Measurements from ENCODE around the gene SLTM.
"Not testable (repeated sequence)": the region's sequence is repeated elsewhere in the genome, so short reads cannot be mapped to it uniquely, and the experiment has no call there.

The SLTM gene

DNA sequence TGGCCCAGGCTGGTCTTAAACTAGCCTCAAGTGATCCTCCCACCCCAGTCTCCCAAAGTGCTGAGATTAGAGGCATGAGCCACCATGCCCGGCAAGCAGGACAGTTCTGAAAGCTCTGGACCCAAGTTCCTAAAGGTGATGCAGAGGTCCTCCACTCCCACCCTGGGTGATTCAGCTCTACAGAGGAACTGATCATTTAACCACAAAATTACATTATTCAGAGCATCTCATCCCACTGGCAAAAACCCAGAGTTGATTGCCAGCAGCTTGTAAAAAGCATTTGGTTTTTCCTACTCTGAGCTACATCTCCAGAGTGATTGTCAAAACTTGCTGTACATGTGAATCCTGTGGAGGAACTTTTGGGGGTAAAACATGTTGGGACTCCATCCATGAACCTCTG lies 60.2 kb downstream of the SLTM start:
- DNase-seq = peak; percentile 8 to 13

DNA sequence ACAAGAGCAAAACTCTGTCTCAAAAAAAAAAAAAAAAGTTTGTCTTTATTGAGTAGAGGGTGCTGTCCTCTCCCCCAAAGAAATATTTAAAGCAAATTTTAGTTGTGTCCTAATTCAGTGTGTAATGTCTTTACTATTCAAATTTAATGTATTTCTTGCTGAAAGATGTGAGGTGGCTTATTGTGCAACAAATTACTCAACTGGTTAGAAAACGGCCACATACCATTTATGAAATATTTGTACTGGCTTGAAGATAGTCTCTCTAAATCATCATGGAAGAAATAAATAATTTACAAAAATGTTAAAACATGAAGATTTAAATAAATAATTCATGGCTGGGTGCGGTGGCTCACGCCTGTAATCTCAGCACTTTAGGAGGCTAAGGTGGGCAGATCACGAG lies 63.0 kb downstream of the SLTM start:
- peak; percentile 45 to 70 for DNase-seq

DNA sequence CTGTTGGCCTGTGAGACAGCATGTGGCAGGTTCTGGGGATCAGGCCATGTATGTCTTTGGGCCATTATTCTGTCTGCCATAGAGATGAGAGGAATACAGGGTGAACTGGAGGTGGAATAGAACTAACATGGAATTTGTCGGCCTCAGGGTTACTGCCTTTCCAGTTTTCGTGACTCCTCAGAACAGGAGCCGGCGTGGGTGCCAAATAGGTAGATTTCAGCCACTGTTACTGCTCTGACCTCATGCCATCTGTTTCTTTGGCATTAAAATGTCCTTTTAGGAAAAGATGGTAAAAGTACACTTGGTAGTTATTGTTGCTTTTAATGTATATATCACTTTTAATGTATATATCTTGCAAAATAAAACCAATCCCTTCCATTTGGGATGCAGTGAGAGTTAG lies 65.6 kb downstream of the SLTM start:
- no peak for DNase-seq

DNA sequence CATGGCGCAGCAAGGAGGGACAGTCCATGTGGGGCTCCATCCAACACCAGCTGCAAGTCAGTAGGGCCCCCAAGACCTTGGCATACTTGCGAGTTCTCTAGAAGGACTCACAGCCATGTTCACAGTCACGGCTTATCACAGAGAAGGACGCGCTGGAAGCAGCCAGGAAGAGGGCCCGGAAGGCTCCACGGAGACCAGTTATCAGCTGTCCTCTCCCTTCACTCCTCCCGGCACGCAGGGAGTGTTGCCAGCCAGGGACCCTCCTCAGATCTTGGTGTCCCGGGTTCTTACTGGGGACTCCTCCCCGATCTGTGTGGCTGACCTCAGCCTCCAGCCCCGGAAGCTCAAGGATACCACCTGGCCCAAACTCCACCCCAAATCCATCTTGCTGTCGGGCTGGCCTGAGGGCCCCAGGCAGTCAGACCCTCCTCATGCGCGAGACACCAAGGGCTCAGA lies 68.0 kb downstream of the SLTM start:
- DNase-seq = no peak

DNA sequence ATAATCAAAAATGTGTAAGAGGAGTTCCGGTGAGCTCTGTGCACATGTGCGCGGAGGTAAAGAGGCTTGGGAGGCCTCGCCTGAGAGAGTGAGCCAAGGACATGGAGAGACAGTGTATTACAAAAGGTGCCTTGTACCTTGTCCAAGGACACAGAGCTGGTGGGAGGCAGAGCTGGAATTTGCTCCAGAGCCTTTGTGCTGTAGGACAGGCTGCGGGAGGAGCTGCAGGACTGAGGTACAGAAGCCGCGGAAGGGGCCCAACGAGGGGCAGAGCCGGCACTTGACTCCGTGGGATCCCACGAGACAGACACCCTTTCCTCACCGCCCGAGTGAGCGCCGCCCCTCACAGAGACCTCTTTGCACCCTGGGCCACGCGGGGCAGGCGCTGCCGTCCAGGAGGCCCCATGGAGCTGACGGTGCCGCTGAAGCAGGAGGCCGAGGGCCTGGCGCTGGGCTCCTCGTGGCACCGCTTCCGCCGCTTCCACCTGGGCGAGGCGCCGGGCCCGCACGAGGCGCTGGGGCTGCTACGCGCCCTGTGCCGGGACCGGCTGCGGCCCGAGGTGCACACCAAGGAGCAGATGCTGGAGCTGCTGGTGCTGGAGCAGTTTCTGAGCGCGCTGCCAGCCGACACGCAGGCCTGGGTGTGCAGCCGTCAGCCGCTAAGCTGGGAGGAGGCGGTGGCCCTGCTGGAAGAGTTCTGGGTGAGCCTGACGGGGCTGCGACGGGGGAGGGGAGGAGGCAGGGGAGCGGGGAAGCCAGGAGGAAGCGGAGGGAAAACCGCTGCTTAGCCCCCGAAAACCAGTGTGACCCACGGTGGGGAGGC lies 68.7 kb downstream of the SLTM start:
- DNase-seq = no peak

DNA sequence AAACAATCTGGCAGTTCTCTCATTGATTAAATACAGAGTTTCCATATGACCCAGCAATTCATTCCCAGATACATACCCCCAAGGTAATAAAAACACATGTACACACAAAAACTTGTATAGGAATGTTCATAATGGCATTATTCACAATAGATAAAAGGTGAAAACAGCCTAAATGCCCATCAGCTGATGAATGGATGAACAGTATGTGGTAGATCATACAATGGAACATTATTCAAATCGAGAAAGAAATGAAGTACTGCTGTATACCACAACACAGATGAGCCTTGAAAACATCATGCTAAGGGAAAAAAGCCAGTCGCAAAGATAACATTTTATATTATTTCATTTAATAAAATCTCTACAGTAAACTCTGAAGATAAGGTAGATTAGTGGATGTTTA lies 71.2 kb downstream of the SLTM start:
- no peak for DNase-seq

- not testable (repeated sequence) for DNase-seq
These were observed 76.9 kb downstream of the SLTM start for GRCh38 chr15:58856621-58857020.

DNA sequence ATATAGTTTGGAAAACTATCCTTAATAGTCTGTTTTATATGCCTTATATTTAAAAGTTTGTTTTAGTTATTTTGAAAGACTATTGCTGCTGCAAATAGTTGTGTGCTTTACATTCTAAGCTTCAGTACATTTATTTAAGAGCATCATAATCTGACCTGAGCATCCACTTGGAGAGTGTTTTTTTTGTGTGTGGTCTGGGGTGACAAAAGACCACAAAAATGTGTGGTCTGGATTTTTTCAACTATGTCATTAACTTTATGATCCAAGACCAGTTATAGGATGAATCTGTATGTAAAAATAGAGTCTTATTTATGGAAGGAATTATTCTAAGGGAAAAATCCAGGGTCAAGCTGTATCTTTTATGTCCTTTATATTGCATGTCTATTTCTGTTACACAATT lies 77.4 kb downstream of the SLTM start:
- no peak for DNase-seq

GRCh38 chr15:58854593-58854992 lies 78.9 kb downstream of the SLTM start:
- DNase-seq = no peak

DNA sequence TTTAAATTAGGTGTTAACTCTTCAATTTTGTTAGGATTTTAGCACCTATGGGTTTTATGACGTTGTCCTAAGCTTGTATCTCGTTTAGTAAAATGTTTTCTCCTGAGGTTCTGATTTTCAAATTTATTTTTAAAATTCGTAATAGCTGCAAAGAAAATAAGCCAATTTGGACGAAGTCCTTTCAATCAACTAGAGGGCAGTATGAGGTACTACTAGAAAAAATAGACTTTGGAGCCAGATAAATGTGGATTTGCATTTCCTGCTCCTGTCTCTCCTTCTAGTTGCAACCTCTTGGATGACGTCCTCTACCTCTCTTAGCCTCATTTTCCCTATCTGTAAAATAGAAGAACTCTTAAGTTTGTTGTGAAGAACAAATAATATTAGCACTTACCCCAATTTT lies 81.1 kb downstream of the SLTM start:
- peak; percentile 14 to 16 for DNase-seq

DNA sequence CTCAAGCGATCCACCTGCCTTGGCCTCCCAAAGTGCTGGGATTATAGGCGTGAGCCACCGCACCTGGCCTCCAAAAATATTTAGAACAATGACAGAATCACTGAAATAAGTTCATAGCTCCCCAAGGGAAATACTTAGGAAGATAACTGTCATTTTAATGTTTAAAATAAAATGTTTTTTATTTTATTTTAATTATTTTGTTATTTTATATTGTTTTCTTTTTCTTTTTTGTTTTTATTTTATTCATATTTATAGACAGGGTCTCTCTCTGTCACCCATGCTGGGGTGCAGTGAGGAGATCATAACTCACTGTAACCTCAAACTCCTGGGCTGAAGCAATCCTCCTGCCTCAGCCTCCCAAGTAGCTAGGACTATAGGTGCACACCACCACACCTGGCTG lies 82.3 kb downstream of the SLTM start:
- not testable (repeated sequence) for DNase-seq

- no peak for DNase-seq
These were observed 90.6 kb downstream of the SLTM start for GRCh38 chr15:58842713-58843396.

DNA sequence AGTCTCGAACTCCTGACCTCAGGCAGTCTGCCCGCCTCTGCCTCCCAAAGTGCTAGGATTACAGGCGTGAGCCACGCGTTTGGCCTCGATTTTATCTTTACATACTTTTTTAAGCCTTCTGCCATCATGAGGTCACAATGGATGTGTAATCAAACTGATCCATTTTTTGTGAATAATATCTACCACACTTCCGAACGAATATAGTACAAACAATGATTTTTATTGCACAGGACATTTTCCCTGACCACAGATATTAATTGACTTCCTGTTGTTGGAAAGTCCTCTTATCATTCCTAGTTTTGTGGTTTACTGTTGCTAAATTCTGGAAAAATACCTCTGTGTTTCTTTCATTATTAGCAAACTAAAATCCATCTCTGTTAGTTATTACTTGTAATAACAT lies 93.4 kb downstream of the SLTM start:
- no peak for DNase-seq

DNA sequence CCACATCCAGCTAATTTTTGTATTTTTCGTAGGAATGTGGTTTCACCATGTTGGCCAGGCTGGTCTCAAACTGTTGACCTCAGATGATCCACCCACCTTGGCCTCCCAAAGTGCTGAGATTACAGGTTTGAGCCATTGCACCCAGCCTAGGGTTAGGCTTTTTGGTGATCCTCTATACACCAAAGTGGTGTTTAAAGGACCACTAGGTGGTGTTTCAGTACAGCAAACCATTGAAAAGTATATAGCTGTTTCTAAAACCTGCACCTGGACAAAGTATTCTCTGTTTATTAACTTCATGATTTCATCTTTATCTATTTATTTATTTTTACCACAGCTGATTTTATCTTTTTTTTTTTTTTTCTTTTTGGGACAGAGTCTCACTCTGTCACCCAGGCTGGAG lies 94.0 kb downstream of the SLTM start:
- DNase-seq = peak; percentile 40 to 47

GRCh38 chr15:58833681-58834426 lies 99.6 kb downstream of the SLTM start:
- DNase-seq = not testable (repeated sequence)

GRCh38 chr15:58830556-58830955 lies 102.9 kb downstream of the SLTM start:
- DNase-seq = no peak
